HEK293T (cell line): ENCODE measurements around the gene MCFD2.

ENCODE experiments used
- BHLHE40 ChIP-seq: fragments of 450-650 bp; IDR thresholded peaks from 2 replicates; pipeline ENCODE4 v1.6.1; 2016; ENCODE audit warnings: mild to moderate bottlenecking, moderate library complexity, borderline replicate concordance
- FOXK2 ChIP-seq: fragments of 450-650 bp; IDR thresholded peaks from 2 replicates; pipeline ENCODE4 v1.6.1; 2016; ENCODE audit warnings: mild to moderate bottlenecking
- FOXM1 ChIP-seq: fragments of 450-650 bp; IDR thresholded peaks from 2 replicates; pipeline ENCODE4 v1.6.1; 2017; ENCODE audit warnings: mild to moderate bottlenecking, borderline replicate concordance
- LEF1 ChIP-seq: fragments of 450-650 bp; IDR thresholded peaks from 2 replicates; pipeline ENCODE4 v1.6.1; 2017; ENCODE audit warnings: mild to moderate bottlenecking, borderline replicate concordance
- SP1 ChIP-seq: fragments of 450-650 bp; IDR thresholded peaks from 2 replicates; pipeline ENCODE4 v1.6.1; 2017

DNA sequence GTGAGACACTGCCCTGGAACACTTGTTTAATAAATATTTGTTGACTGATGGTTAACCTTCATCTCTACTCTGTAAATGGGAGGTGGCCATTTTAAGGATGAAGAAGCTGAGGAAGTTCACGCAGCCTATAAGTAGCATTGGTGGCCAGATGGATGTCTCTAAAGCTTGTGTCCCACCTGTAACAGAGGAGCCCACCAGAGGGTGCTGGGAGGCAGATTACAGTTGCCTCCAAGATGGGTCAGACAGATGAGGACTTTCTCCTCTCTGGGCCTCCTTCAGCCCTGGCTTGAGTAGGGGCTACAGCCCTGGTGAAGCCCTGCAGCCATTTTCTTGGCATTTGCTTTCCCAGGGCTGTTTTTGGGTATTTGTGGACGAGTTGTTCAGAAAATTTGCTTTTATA lies 45.0 kb upstream of the MCFD2 start:
- TF ChIP-seq FOXM1 (no peak), BHLHE40 (no peak), LEF1 (no peak), FOXK2 (no peak), SP1 (no peak)
